Naive B cell (primary cell): ENCODE results near the gene IMPA2. TPM values are rescaled to one million over a fixed set of nuclear protein-coding genes. Genes with fewer than 3 reads are reported as not detected.
A peak's percentile ranks its signal among the peaks of the same experiment; 100 is the strongest.

Experiments
- ATAC-seq, 2 donors: fragments of 150-1000 bp; cut with Tn5 transposase; 2 replicates each; pipeline ENCODE4 v1.10.0; 2021; ENCODE audit warnings: low read depth in 2 of 2, mild to moderate bottlenecking in 2 of 2, moderate library complexity in 2 of 2
- DNase-seq: peaks from one replicate; pipeline ENCODE4 v3.0.0; 2022
- H3K27ac Mint-ChIP-seq, 6 donors: one replicate each; pipeline ENCODE4 v1.8.0; 2020 to 2022; ENCODE audit warnings: mild to moderate bottlenecking in 6 of 6, mixed read lengths in 6 of 6, moderate library complexity in 5 of 6, inconsistent platforms in 2 of 6
- H3K27me3 Mint-ChIP-seq, 3 donors: one replicate each; pipeline ENCODE4 v1.8.0; 2021 to 2022; ENCODE audit warnings: mixed read lengths in 3 of 3, mild to moderate bottlenecking in 1 of 3
- H3K36me3 Mint-ChIP-seq, 2 donors: one replicate each; pipeline ENCODE4 v1.8.0; 2020 to 2022; ENCODE audit warnings: mixed read lengths in 2 of 2, inconsistent platforms in 1 of 2, mild to moderate bottlenecking in 1 of 2
- H3K4me1 Mint-ChIP-seq, 3 donors: one replicate each; pipeline ENCODE4 v1.8.0; 2020 to 2022; ENCODE audit warnings: mixed read lengths in 3 of 3, inconsistent platforms in 1 of 3, mild to moderate bottlenecking in 1 of 3, moderate library complexity in 1 of 3
- H3K4me3 Mint-ChIP-seq, 8 donors: one replicate each; pipeline ENCODE4 v1.8.0; 2020 to 2022; ENCODE audit warnings: mild to moderate bottlenecking in 8 of 8, mixed read lengths in 8 of 8, moderate library complexity in 8 of 8, inconsistent platforms in 2 of 8
- H3K9me3 Mint-ChIP-seq, 7 donors: one replicate each; pipeline ENCODE4 v1.8.0; 2020 to 2022; ENCODE audit warnings: mixed read lengths in 7 of 7, mild to moderate bottlenecking in 5 of 7, inconsistent platforms in 2 of 7, moderate library complexity in 1 of 7
- polyA plus RNA-seq, 6 donors: library from polyadenylated mRNA; unstranded; fragments of 300-500 nt; fragmentation: Illumina TruSeq; gene quantifications; one replicate each; pipeline ENCODE4 v1.2.3, GENCODE V29; 2021; ENCODE audit warnings: low read depth in 6 of 6

Gene IMPA2
- polyA plus RNA-seq, 6 donors from 2014 or later: 9.9 to 18.6 (median 13.0) TPM

- Mint-ChIP-seq H3K36me3 (no peaks in the 10 kb centered on the region), H3K27me3 (no peaks in the 10 kb centered on the region)
- no peak for DNase-seq
These were observed 8.7 kb upstream of the IMPA2 start for GRCh38 chr18:11972371-11973174.

GRCh38 chr18:11974741-11975325 is 6.5 kb upstream of the IMPA2 start:
- Mint-ChIP-seq H3K4me3 (no peak overlapping the region), H3K9me3 (no peaks in the 10 kb centered on the region), H3K27ac (no peak overlapping the region), H3K27me3 (no peaks in the 10 kb centered on the region), H3K36me3 (no peaks in the 10 kb centered on the region), H3K4me1 (peaks cover 0 to under 1% (median 0%) of the 10 kb centered on the region in 3 donors)
- ATAC-seq (no peak), DNase-seq (no peak)

More at GRCh38 chr18:11972371-11973174, 8.7 kb upstream of the IMPA2 start:
- ATAC-seq: no peak
- Mint-ChIP-seq H3K4me1 (no peaks in the 10 kb centered on the region), H3K4me3 (no peak overlapping the region), H3K9me3 (no peaks in the 10 kb centered on the region), H3K27ac (no peak overlapping the region)

- no peaks in the 10 kb centered on the region for H3K27me3 Mint-ChIP-seq
- H3K9me3 Mint-ChIP-seq: no peaks in the 10 kb centered on the region
- ATAC-seq: no peak
- H3K27ac Mint-ChIP-seq: no peak overlapping the region
- H3K4me3 Mint-ChIP-seq: no peak overlapping the region
- no peak for DNase-seq
- no peaks in the 10 kb centered on the region for H3K36me3 Mint-ChIP-seq
- H3K4me1 Mint-ChIP-seq: peaks cover 5 to 8% (median 5%) of the 10 kb centered on the region in 3 donors
These were observed 5.6 kb upstream of the IMPA2 start for GRCh38 chr18:11975723-11976122.

GRCh38 chr18:11976315-11977152 is 4.8 kb upstream of the IMPA2 start:
- Mint-ChIP-seq H3K9me3 (no peaks in the 10 kb centered on the region), H3K4me1 (peaks cover 5 to 8% (median 8%) of the 10 kb centered on the region in 3 donors), H3K36me3 (no peaks in the 10 kb centered on the region), H3K4me3 (no peak overlapping the region), H3K27ac (no peak overlapping the region), H3K27me3 (no peaks in the 10 kb centered on the region)
- no peak for DNase-seq
- ATAC-seq: no peak

- H3K4me3 Mint-ChIP-seq: no peak overlapping the region
- H3K27me3 Mint-ChIP-seq: no peaks in the 10 kb centered on the region
- no peak for DNase-seq
- no peak overlapping the region for H3K27ac Mint-ChIP-seq
- peaks cover 5 to 12% (median 11%) of the 10 kb centered on the region in 3 donors for H3K4me1 Mint-ChIP-seq
- no peaks in the 10 kb centered on the region for H3K9me3 Mint-ChIP-seq
- H3K36me3 Mint-ChIP-seq: no peaks in the 10 kb centered on the region
- ATAC-seq: no peak
These were observed 4.2 kb upstream of the IMPA2 start for GRCh38 chr18:11977153-11977466.

- Mint-ChIP-seq H3K4me3 (peak overlapping the region in 5 of 8 donors; percentile 10 to 68 (median 23)), H3K27me3 (no peaks in the 10 kb centered on the region), H3K4me1 (peaks cover 5 to 23% (median 22%) of the 10 kb centered on the region in 3 donors), H3K27ac (no peak overlapping the region), H3K9me3 (no peaks in the 10 kb centered on the region), H3K36me3 (no peaks in the 10 kb centered on the region)
- no peak for ATAC-seq
- no peak for DNase-seq
These were observed 2.4 kb upstream of the IMPA2 start for GRCh38 chr18:11978956-11979355.

GRCh38 chr18:11980163-11980493 is 1.2 kb upstream of the IMPA2 start:
- no peak for ATAC-seq
- Mint-ChIP-seq H3K27ac (peak overlapping the region in 5 of 6 donors; percentile 34 to 83 (median 51)), H3K4me1 (peaks cover 5 to 23% (median 22%) of the 10 kb centered on the region in 3 donors), H3K4me3 (peak overlapping the region; percentile 82 to 92 (median 90)), H3K9me3 (no peaks in the 10 kb centered on the region), H3K36me3 (no peaks in the 10 kb centered on the region), H3K27me3 (no peaks in the 10 kb centered on the region)
- no peak for DNase-seq

GRCh38 chr18:11980494-11981191 is 664 bp upstream of the IMPA2 start:
- Mint-ChIP-seq H3K4me3 (peak overlapping the region; percentile 82 to 92 (median 90)), H3K9me3 (no peaks in the 10 kb centered on the region), H3K27ac (peak overlapping the region; percentile 27 to 89 (median 71)), H3K36me3 (no peaks in the 10 kb centered on the region), H3K27me3 (no peaks in the 10 kb centered on the region), H3K4me1 (peaks cover 5 to 23% (median 22%) of the 10 kb centered on the region in 3 donors)
- ATAC-seq (peak; percentile 91), DNase-seq (peak; percentile 95)

- DNase-seq (peak; percentile 29), ATAC-seq (peak; percentile 1)
- Mint-ChIP-seq H3K9me3 (no peaks in the 10 kb centered on the region), H3K4me3 (peak overlapping the region; percentile 88 to 96 (median 90)), H3K4me1 (peaks cover 5 to 23% (median 22%) of the 10 kb centered on the region in 3 donors), H3K27me3 (no peaks in the 10 kb centered on the region), H3K27ac (peak overlapping the region in 4 of 6 donors; percentile 33 to 83 (median 56)), H3K36me3 (no peaks in the 10 kb centered on the region)
These were observed 448 bp downstream of the IMPA2 start for GRCh38 chr18:11981543-11982366.

GRCh38 chr18:11982981-11983380 is 1.7 kb downstream of the IMPA2 start:
- Mint-ChIP-seq H3K36me3 (no peaks in the 10 kb centered on the region), H3K27ac (peak overlapping the region in 1 of 6 donors; percentile 42), H3K9me3 (no peaks in the 10 kb centered on the region), H3K4me3 (peak overlapping the region in 7 of 8 donors; percentile 30 to 95 (median 88)), H3K4me1 (peaks cover 5 to 23% (median 22%) of the 10 kb centered on the region in 3 donors), H3K27me3 (no peaks in the 10 kb centered on the region)
- ATAC-seq (no peak), DNase-seq (no peak)

- DNase-seq: no peak
- H3K27me3 Mint-ChIP-seq: no peaks in the 10 kb centered on the region
- H3K36me3 Mint-ChIP-seq: no peaks in the 10 kb centered on the region
- peak overlapping the region in 1 of 8 donors; percentile 88 for H3K4me3 Mint-ChIP-seq
- ATAC-seq: no peak
- no peaks in the 10 kb centered on the region for H3K9me3 Mint-ChIP-seq
- peaks cover 9 to 23% (median 22%) of the 10 kb centered on the region in 3 donors for H3K4me1 Mint-ChIP-seq
- H3K27ac Mint-ChIP-seq: no peak overlapping the region
These were observed 2.3 kb downstream of the IMPA2 start for GRCh38 chr18:11983592-11983991.

- H3K36me3 Mint-ChIP-seq: no peaks in the 10 kb centered on the region
- H3K4me3 Mint-ChIP-seq: peak overlapping the region in 2 of 8 donors; percentile 41 to 88
- peaks cover 9 to 23% (median 22%) of the 10 kb centered on the region in 3 donors for H3K4me1 Mint-ChIP-seq
- no peak for ATAC-seq
- no peaks in the 10 kb centered on the region for H3K9me3 Mint-ChIP-seq
- no peak for DNase-seq
- H3K27me3 Mint-ChIP-seq: no peaks in the 10 kb centered on the region
- H3K27ac Mint-ChIP-seq: peak overlapping the region in 2 of 6 donors; percentile 26 to 51
These were observed 2.8 kb downstream of the IMPA2 start for GRCh38 chr18:11984091-11984490.
